OCI-LY1 (cell line): Measurements from ENCODE around the gene TBC1D10A.

Experiments used
- H2AFZ ChIP-seq: fragments of 200-600 bp; sonication (generic), shearing (Covaris generic); 2 replicates; pipeline ENCODE4 v1.6.0; 2014; ENCODE audit warnings: antibody characterized with exemption, mild to moderate bottlenecking, low read length
- H3F3A ChIP-seq: fragments of 200-600 bp; sonication (generic), shearing (Covaris generic); 2 replicates; pipeline ENCODE4 v1.6.0; 2014; ENCODE audit warnings: mild to moderate bottlenecking, antibody characterized with exemption, low read length, moderate library complexity; ENCODE audit not compliant: insufficient read depth
- H3K27ac ChIP-seq: fragments of 200-600 bp; sonication (generic); 2 replicates; pipeline ENCODE4 v1.5.1; 2014; ENCODE audit warnings: low read length, mixed run types, mild to moderate bottlenecking, low read depth; ENCODE audit not compliant: poor library complexity, severe bottlenecking
- H3K27me3 ChIP-seq: fragments of 200-600 bp; sonication (generic); 2 replicates; pipeline ENCODE4 v1.6.0; 2014; ENCODE audit warnings: antibody characterized with exemption, mild to moderate bottlenecking, low read length, moderate library complexity; ENCODE audit not compliant: insufficient read depth
- H3K36me3 ChIP-seq: fragments of 200-600 bp; sonication (generic); 2 replicates; pipeline ENCODE4 v1.6.1; 2014; ENCODE audit warnings: mild to moderate bottlenecking, antibody characterized with exemption, low read length, moderate library complexity, mixed read lengths; ENCODE audit not compliant: insufficient read depth
- H3K4me1 ChIP-seq: fragments of 200-600 bp; sonication (generic); 2 replicates; pipeline ENCODE4 v1.5.1; 2014; ENCODE audit warnings: mild to moderate bottlenecking, low read length, moderate library complexity; ENCODE audit not compliant: insufficient read depth, severe bottlenecking
- H3K4me2 ChIP-seq: fragments of 200-600 bp; sonication (generic), shearing (Covaris generic); 2 replicates; pipeline ENCODE4 v1.6.1; 2014; ENCODE audit warnings: low read length
- H3K4me3 ChIP-seq: fragments of 200-600 bp; sonication (generic); 2 replicates; pipeline ENCODE4 v1.5.1; 2014; ENCODE audit warnings: low read length, low read depth, mild to moderate bottlenecking, mixed read lengths; ENCODE audit not compliant: poor library complexity, severe bottlenecking
- H3K79me2 ChIP-seq: fragments of 200-600 bp; shearing (Covaris generic); 2 replicates; pipeline ENCODE4 v1.6.1; 2016; ENCODE audit warnings: mixed run types, low read length, mixed read lengths; ENCODE audit not compliant: insufficient read depth
- H3K9ac ChIP-seq: fragments of 200-600 bp; sonication (generic), shearing (Covaris generic); 2 replicates; pipeline ENCODE4 v1.6.1; 2014; ENCODE audit warnings: mild to moderate bottlenecking, low read length, mixed read lengths
- H3K9me2 ChIP-seq: fragments of 200-600 bp; sonication (generic), shearing (Covaris generic); 2 replicates; pipeline ENCODE4 v1.6.1; 2014; ENCODE audit warnings: low read depth, mild to moderate bottlenecking, low read length, mixed read lengths
- H3K9me3 ChIP-seq: fragments of 200-600 bp; shearing (Covaris generic); 2 replicates; pipeline ENCODE4 v1.6.1; 2014; ENCODE audit warnings: low read length, mixed read lengths
- H4K20me1 ChIP-seq: fragments of 200-600 bp; sonication (generic), shearing (Covaris generic); 2 replicates; pipeline ENCODE4 v1.6.0; 2016; ENCODE audit warnings: mild to moderate bottlenecking, low read length; ENCODE audit not compliant: insufficient read depth
- EZH2 ChIP-seq: fragments of 200-600 bp; sonication (generic), shearing (Covaris generic); IDR thresholded peaks from 2 replicates; pipeline ENCODE4 v1.8.0; 2017; ENCODE audit warnings: borderline replicate concordance, mixed run types, mild to moderate bottlenecking, antibody characterized with exemption, low read length, moderate library complexity, mixed read lengths
- TF ChIP-seq, protein P1 (sequence below): fragments of 200-600 bp; sonication (generic), shearing (Covaris generic); IDR thresholded peaks from 2 replicates; pipeline ENCODE4 v1.5.1; 2017; ENCODE audit warnings: mild to moderate bottlenecking, antibody characterized with exemption, low read length, moderate library complexity, mixed read lengths

TBC1D10A gene

DNA sequence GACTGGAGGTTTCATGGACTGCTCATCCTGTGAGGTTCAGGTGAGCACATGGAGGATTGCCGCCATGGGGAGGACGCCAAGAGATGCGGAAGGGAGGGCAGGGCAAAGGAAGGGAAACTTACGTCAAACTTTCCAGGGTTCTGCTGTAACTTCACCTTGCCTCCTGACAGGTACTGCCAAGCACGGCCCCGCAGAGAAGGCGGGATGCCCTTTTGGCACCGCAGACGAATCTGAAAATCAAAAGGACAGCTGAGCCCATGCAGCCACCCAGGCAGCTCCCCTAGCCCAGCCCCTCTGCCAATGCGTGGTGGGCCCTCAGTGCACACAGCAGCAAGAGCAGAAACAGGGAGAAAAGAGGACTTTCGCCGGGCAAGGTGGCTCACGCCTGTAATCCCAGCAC is 27.4 kb downstream of the TBC1D10A start:
- H3K9me2 ChIP-seq: no peaks in the 10 kb centered on the region
- no peak overlapping the region for H3K9ac ChIP-seq
- H3K27ac ChIP-seq: no peak overlapping the region
- no peak overlapping the region for H3K4me3 ChIP-seq
- no peaks in the 10 kb centered on the region for H3K79me2 ChIP-seq
- no peaks in the 10 kb centered on the region for H3K9me3 ChIP-seq
- H3F3A ChIP-seq: no peaks in the 10 kb centered on the region
- no peaks in the 10 kb centered on the region for H3K27me3 ChIP-seq
- H4K20me1 ChIP-seq: no peaks in the 10 kb centered on the region
- no peak overlapping the region for H2AFZ ChIP-seq
- TF ChIP-seq, protein P1, sequence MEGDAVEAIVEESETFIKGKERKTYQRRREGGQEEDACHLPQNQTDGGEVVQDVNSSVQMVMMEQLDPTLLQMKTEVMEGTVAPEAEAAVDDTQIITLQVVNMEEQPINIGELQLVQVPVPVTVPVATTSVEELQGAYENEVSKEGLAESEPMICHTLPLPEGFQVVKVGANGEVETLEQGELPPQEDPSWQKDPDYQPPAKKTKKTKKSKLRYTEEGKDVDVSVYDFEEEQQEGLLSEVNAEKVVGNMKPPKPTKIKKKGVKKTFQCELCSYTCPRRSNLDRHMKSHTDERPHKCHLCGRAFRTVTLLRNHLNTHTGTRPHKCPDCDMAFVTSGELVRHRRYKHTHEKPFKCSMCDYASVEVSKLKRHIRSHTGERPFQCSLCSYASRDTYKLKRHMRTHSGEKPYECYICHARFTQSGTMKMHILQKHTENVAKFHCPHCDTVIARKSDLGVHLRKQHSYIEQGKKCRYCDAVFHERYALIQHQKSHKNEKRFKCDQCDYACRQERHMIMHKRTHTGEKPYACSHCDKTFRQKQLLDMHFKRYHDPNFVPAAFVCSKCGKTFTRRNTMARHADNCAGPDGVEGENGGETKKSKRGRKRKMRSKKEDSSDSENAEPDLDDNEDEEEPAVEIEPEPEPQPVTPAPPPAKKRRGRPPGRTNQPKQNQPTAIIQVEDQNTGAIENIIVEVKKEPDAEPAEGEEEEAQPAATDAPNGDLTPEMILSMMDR: no peak
- no peak for TF ChIP-seq EZH2
- H3K4me1 ChIP-seq: peaks cover 38% of the 10 kb centered on the region
- H3K4me2 ChIP-seq: no peak overlapping the region
- H3K36me3 ChIP-seq: peaks cover 20% of the 10 kb centered on the region; the same call in 1 of the 2 replicates

DNA sequence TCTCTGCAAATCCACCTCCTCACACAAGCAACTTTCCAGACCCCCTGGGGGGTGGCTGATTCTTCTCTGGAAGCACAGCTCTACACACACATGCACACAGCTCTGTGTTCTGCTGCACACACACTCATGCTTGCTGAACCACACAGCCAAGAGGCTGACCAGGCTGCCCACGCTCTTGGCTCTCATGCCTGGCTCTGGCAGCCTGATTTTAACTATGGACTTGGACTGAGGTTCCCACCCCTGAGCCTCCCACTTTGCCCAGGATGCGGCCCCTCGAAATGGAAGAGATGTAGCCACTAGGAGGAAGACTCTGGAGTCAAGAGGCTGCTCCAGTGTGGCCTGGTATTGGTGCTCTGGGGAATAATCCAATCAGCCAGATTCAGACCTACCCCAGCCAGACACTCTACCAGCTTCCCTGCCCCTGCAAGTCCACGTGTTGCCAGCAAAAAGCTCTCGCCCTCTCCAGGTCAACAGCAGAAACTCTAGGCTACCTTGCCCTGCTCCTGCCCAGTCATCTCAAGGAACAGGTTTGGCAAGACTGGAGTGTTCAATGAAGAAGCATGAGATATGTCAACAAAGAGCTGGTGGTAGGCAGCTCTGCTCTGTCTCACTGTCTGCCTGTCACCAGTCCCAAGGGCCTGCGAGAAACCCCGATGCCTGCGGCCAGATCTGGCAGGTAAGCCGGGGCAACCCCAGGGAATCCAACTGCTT is 28.6 kb downstream of the TBC1D10A start:
- H3K4me3 ChIP-seq: no peak overlapping the region
- no peak overlapping the region for H3K4me2 ChIP-seq
- H2AFZ ChIP-seq: no peak overlapping the region
- no peaks in the 10 kb centered on the region for H3F3A ChIP-seq
- no peaks in the 10 kb centered on the region for H3K9me2 ChIP-seq
- H3K9me3 ChIP-seq: no peaks in the 10 kb centered on the region
- no peaks in the 10 kb centered on the region for H3K79me2 ChIP-seq
- H3K27ac ChIP-seq: no peak overlapping the region
- H3K4me1 ChIP-seq: peaks cover 26% of the 10 kb centered on the region
- no peak overlapping the region for H3K9ac ChIP-seq
- no peaks in the 10 kb centered on the region for H3K27me3 ChIP-seq
- H4K20me1 ChIP-seq: no peaks in the 10 kb centered on the region
- TF ChIP-seq, protein P1: no peak
- peaks cover 20% of the 10 kb centered on the region; the same call in 1 of the 2 replicates for H3K36me3 ChIP-seq

DNA sequence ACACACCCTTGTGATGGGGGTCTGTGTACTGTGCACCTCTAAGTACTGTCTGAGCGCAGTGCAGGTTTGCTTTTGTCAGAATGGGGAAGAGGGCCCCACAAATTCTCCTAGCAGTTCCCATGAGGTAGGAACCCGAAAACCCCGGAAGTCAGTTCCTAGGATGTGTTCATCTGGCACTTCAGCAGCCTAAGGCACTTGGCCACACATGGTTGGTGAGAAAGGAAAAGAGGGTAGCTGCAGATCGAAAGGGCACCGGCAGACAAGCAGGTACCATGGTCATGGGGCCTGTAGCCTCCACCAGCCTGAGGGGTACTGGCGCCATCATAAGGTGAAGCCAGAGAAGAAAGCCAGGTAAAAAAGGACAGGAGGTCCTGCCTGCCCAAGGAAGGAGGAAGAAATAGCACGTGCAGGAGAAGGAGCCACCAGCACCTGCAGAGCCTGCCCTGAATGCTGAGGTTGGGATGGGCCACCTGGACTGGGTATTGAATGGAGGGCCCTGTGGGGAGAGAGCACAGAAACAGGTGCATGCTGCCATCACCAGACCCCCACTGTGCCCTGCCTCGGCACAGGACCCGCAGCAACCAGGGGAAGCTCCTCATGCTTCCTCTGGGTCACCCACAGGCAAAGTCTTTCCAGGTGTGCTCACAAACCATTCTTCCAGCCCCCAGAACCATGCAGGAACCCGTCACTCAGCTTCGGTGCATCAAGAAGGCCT is 29.3 kb downstream of the TBC1D10A start:
- Histone ChIP-seq H3F3A (no peaks in the 10 kb centered on the region), H3K27ac (peak overlapping the region; percentile 64), H3K4me1 (peaks cover 19% of the 10 kb centered on the region), H3K4me3 (no peak overlapping the region), H3K9me2 (no peaks in the 10 kb centered on the region), H3K36me3 (peaks cover 22% of the 10 kb centered on the region; the same call in 1 of the 2 replicates), H3K9me3 (no peaks in the 10 kb centered on the region), H4K20me1 (no peaks in the 10 kb centered on the region), H3K79me2 (no peaks in the 10 kb centered on the region), H2AFZ (no peak overlapping the region), H3K27me3 (no peaks in the 10 kb centered on the region), H3K4me2 (no peak overlapping the region), H3K9ac (no peak overlapping the region)
- no peak for TF ChIP-seq EZH2
- TF ChIP-seq, protein P1: no peak
